HG03280 (cell line): ENCODE results near the gene TP53TG5.

ENCODE experiments used
- ATAC-seq: cut with Tn5 transposase; IDR thresholded peaks from one replicate; pipeline ENCODE4 v1.9.1; 2021; ENCODE audit warnings: mild to moderate bottlenecking, moderate library complexity; ENCODE audit not compliant: unreplicated experiment

The TP53TG5 gene

DNA sequence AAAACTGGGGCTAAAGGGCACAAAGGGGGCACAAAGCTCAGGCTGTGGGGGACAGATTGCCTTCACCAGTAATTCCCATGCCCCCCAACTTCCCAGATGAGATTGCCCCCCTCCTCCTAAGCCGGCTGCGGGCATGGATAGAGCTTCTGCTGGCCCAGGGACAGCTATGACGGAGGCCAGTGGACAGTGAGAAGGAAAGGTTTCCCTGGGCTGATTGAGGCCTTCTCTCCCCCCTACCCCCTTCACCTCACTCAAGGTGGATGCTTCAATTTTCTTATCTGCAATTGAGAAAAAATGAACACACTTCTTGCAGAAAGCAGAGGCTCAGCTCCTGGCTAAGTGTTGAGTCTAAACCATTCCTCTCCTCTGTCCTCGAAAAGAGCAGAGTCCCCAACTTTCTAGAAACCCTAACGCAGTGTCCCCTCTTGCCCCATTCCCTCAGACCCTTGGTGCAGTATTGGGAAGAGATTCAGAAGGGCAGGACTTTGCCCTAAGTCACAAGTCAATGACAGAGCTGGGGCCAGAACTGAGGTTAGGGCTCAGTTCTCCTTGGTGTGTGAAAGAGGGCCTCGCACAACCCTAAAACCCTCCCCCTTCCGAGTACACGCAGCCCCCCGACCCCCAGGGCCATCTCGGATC is 30.7 kb downstream of the TP53TG5 start:
- no peak for ATAC-seq

GRCh38 chr20:45346851-45347250 is 31.3 kb downstream of the TP53TG5 start:
- no peak for ATAC-seq

- no peak for ATAC-seq
These were observed 31.8 kb downstream of the TP53TG5 start for GRCh38 chr20:45346291-45346718.

DNA sequence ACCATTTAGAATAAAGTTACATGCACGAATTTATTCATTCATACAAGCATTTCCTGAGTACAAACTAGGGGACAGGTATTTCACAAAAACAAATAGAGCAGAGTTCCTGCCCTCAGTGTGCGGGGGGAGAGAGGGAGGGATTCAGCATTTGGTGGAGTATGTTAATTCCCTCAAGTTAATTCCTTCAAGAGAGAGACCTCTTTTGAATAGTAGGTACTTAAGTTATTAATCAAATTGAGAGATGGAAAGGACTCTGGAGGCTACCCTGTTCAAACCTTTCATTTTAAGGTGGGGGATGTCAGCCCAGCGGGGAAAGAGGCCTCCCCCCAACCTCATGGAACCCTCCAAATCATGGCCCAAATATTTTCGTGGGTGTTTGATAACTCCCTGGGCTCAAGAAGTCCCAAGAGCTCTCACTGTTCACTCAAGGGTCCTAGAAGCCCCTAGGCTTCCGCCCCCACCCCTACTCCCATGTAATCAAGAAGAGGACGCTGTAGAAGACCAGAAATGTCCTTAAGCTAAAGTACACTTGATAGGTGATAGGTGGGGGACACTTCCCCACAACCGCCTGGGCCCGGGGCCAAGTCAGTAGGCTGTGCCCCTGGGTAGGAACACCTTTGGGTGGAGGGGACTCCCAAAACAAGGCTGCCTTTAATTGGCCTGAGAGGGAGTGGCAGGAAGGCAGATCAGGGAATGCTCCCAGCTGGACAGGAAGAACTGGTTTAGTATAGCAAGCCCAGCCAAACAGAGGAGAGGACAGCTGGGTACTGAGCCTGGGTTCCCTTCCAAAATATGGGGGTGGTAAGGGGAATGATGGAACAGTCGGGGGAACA is 32.8 kb downstream of the TP53TG5 start:
- no peak for ATAC-seq

DNA sequence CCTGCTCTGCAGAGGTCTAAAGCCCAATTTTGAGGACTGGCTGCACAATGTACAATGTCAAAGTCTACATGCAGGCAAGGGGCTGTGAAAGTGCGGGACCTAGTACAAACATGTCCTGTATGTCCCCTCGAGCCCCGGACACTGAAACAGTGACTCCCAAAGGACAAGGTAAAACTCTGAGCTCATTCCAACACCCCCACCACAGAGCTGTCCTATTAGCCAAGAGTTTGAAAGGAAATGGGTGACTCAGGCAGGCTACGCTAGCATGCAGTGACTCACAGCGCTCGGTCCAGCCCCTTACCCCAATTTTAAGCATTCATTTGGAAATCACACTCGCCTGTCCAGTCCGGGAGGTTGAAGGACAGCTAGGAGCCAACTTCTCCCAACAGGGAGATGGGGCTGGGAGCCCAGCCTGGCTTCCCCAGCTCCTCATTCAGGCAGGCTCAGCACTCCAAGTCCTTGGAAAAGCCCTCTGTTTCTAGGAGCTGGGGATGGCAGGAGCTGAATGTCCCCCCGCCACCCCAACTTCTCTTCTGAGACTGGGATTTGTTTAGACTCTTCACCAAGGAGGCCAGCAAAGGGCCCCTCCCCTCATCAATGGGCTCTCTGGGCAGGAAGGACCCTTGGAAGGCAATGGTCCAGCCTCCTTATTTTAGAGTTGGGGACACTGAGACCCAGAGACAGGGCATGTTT is 33.8 kb downstream of the TP53TG5 start:
- ATAC-seq = no peak

GRCh38 chr20:45343532-45344167 is 34.5 kb downstream of the TP53TG5 start:
- no peak for ATAC-seq

GRCh38 chr20:45342855-45343531 is 35.1 kb downstream of the TP53TG5 start:
- no peak for ATAC-seq

GRCh38 chr20:45341939-45342854 is 35.9 kb downstream of the TP53TG5 start:
- no peak for ATAC-seq

DNA sequence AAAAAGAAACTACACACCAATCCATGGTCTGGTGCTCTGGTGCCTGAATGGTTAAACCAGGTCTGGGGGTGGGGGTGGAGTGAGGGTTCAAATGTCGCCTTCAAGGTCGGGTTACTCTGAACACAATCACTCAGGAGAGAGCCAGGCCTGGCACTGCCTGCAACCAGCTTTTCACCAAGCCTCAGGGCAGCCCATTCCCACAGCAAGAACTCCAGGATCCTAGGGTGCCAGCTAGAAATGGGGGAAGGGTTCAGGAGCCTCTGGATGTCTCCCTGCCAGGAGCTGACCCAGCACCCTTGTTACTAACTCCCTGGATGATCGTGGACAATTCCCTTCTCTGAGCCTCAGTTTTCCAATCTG is 36.6 kb downstream of the TP53TG5 start:
- ATAC-seq = no peak

DNA sequence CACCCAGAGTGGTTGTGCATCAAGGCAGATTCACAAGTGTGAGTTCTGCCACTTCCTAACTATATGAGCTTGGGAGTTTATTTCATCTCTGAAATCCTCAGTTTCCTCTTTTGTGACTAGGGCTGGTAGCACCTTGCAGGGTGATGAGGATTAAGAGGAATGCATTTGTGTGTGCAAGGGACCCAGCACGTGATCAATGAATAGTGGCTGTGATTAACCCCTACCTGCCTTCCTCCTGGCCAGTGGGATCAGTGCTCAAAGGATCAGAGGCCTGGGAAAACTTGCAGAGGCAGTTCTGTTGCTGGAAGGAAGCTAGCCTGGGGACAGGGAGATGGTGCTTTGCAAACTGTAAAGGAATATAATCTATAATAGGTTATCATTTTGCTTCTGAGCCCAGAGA is 37.2 kb downstream of the TP53TG5 start:
- ATAC-seq = no peak

DNA sequence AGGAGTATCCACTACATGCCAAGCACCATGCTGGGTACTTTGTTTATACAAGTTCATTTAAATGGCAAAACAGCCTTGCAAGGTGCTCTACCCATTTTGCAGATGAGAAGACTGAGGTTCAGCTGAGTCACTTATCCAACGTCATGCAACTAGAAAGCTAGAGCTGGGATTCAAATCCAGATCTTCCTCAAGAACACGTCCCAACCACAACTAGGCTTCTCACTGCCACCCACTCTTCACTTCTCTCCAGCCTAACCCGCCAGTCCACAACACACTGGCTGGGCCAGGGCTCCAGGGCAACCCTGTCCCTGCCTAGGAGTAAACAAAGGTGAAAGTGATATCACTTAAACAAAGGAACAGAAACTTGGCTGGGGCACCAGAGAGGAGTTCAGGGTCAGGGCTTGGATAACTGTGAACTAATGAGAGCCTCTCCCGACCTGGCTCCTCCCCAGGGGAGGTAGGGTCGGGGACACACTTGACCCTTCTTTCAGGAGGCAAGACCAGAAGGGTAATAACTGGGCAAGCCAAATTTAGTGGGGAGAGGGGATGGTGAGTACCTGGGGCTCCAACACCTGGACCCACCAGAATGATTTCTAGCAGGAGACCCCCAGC is 37.8 kb downstream of the TP53TG5 start:
- ATAC-seq = no peak

GRCh38 chr20:45339799-45340198 is 38.3 kb downstream of the TP53TG5 start:
- ATAC-seq = no peak

- ATAC-seq = no peak
These were observed 39.0 kb downstream of the TP53TG5 start for GRCh38 chr20:45339084-45339483.

DNA sequence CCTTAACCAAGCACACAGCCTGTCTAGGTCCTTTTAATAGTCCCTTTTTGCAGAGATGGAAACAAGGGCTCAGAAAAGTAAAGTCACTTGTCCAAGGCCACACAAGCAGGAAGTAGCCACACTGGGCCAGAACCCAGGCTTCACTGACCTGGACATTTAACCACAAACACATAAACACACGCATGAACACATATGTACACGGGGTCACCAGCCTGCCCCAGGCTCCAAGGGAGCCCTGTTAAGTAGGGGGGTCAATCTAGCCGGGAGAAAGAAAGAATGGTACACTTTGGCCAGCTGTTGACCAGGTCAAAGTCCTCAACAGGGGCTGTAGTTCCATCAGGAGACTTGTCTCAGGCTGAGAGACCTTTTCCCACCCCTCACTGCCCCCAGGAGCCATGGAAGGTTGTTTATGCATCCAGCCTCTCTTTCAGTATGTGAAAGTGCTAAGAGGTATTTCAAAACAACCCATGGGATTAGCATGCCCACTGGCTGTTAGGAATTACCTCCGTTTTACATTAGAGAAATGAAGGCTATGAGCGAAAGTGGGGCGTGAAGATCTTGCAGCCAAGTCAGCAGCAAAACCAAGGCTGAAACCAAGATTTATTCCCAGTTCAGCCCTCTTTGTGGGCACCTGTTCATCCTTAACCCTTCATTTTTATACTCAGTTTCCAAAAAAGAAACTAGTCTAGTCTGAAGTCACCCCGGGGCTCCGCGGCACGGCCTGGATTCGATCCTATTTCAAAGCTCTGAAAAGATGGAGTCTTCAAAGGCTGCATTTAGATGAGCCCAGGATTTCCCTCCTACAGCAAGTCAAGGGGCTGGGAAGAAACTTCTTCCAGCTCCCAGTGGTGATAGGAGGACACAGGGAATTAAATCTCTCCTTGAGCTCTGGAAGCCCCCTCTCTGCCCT is 39.7 kb downstream of the TP53TG5 start:
- no peak for ATAC-seq

- no peak for ATAC-seq
These were observed 40.6 kb downstream of the TP53TG5 start for GRCh38 chr20:45337367-45338120.

GRCh38 chr20:45336530-45337366 is 41.4 kb downstream of the TP53TG5 start:
- no peak for ATAC-seq

GRCh38 chr20:45330476-45330875 is 47.6 kb downstream of the TP53TG5 start:
- no peak for ATAC-seq
